Measurements from ENCODE around the gene TOMT. TPM values are rescaled to one million over a fixed set of nuclear protein-coding genes. Genes with fewer than 3 reads are reported as not detected.

TOMT gene
- total and polyA plus RNA-seq, 2 of the 4 experiments (the other 2 are of a cell fraction), result not detected

GRCh38 chr11:72069200-72069599 lies 36.5 kb upstream of the TOMT start:
- Histone ChIP-seq H4K20me1 (ENCODE audit: insufficient read depth, low read length) (peaks cover 7% of the 10 kb centered on the region; the same call in 1 of the 2 replicates), H3K4me3 (ENCODE audit: insufficient read depth, low read depth, low read length) (peak overlapping the region; percentile 6; the same call in 1 of the 2 replicates), H2BK15ac (ENCODE audit: low read depth, low read length) (peak overlapping the region; percentile 46), H3K4me2 (ENCODE audit: low read depth, low read length) (peak overlapping the region; percentile 72), H3K36me3 (ENCODE audit: control insufficient read depth, insufficient read depth, low read length) (no peaks in the 10 kb centered on the region; the same call in 1 of the 2 replicates), H3K9ac (ENCODE audit: low read depth, low read length) (peak overlapping the region; percentile 65; the same call in 1 of the 2 replicates), H3K18ac (ENCODE audit: low read depth, low read length) (peak overlapping the region; percentile 78; the same call in 1 of the 2 replicates), H4K8ac (ENCODE audit: low read depth in 2 of 2, low read length in 2 of 2) (peak overlapping the region; percentile 26 to 92), H3K4ac (ENCODE audit: low read depth, low read length) (peak overlapping the region; percentile 85), H2AK5ac (ENCODE audit: low read depth, low read length) (peak overlapping the region; percentile 97), H4K5ac (ENCODE audit: low read depth, low read length) (peak overlapping the region; percentile 24), H3K27ac (ENCODE audit: insufficient read depth, low read length) (peak overlapping the region; percentile 73), H3K9me3 (ENCODE audit: control insufficient read depth, insufficient read depth, low read length) (no peaks in the 10 kb centered on the region), H3K27me3 (ENCODE audit: control insufficient read depth, insufficient read depth, low read length) (no peaks in the 10 kb centered on the region), H3K14ac (replicated peaks; ENCODE audit: low read depth, low read length) (peak overlapping the region; percentile 91), H4K91ac (ENCODE audit: insufficient read depth, low read depth, low read length) (peak overlapping the region; percentile 79), H3K56ac (ENCODE audit: extremely low read depth, insufficient read depth, low read length) (peak overlapping the region; percentile 83), H2BK20ac (ENCODE audit: low read depth, low read length) (peak overlapping the region; percentile 45), H3K79me1 (ENCODE audit: low read depth in 1 of 2, low read length in 2 of 2) (peaks cover 35 to 65% of the 10 kb centered on the region in 2 experiments), H2BK5ac (ENCODE audit: low read depth, low read length, poor library complexity, severe bottlenecking) (peak overlapping the region; percentile 86), H3K9me1 (ENCODE audit: insufficient read depth, low read length) (peaks cover 21% of the 10 kb centered on the region), H3K23ac (ENCODE audit: low read depth, low read length) (peak overlapping the region; percentile 50), H2AFZ (replicated peaks; ENCODE audit: low read length, poor library complexity) (peak overlapping the region; percentile 40), H3K4me1 (ENCODE audit: control insufficient read depth, insufficient read depth, low read length) (peaks cover 30% of the 10 kb centered on the region), H2AK9ac (replicated peaks; ENCODE audit: low read depth, low read length, poor library complexity) (peak overlapping the region; percentile 35), H2BK120ac (ENCODE audit: low read depth, low read length) (peak overlapping the region; percentile 75)
- in situ Hi-C loops (cut with MboI; ENCODE audit: low sequenced_read_pairs), result no loop called here
- TF ChIP-seq BHLHE40 (IDR thresholded peaks at IDR 0.05; ENCODE audit: low read depth, low read length) (no peak), CEBPB (IDR thresholded peaks at IDR 0.05; ENCODE audit: low read depth, low read length) (peak; percentile 38; the same call in 1 of the 2 replicates), MAFK (IDR thresholded peaks at IDR 0.05; ENCODE audit: low read depth, low read length) (no peak), MAZ (IDR thresholded peaks at IDR 0.05; ENCODE audit: borderline replicate concordance, low read depth, low read length) (no peak), NFE2L2 (IDR thresholded peaks at IDR 0.05; ENCODE audit: low read depth, low read length) (no peak)
- BruUV-seq (replicated peaks), result no TSS peak
- DNase-seq, result no peak
- intact Hi-C loops (cut with micrococcal nuclease), result no loop called here
- CTCF ChIA-PET, result interaction anchor here (0.6 to 2.0 kb wide), 4 partner anchors 11 to 44 kb away, joined by 3 to 7 read pairs (median 5); no protein-coding TSS in a partner anchor
- peak; percentile 3; the same call in 1 of the 2 replicates for ATAC-seq (ENCODE audit: low read depth)
- POLR2A ChIA-PET (ENCODE audit: unreplicated experiment), result no interaction called here
- dilution Hi-C loops (cut with HindIII; ENCODE audit: low sequenced_read_pairs, unreplicated experiment), result no loop called here

Measured in IMR-90 (cell line).